ENCODE measurements around the gene ZNF518A.

GRCh38 chr10:96136810-96137209, 6.7 kb downstream of the ZNF518A start:
- TF ChIP-seq CTCF (IDR thresholded peaks at IDR 0.05; ENCODE audit: poor library complexity, severe bottlenecking), result no peak
- TF ChIP-seq REST (IDR thresholded peaks at IDR 0.05; ENCODE audit: borderline replicate concordance), result no peak
- TF ChIP-seq RAD21 (conservative IDR thresholded peaks at IDR 0.05), result no peak
- no peak for TF ChIP-seq MXI1 (conservative IDR thresholded peaks at IDR 0.05; ENCODE audit: poor library complexity, severe bottlenecking)
- no peak for TF ChIP-seq SMC3 (conservative IDR thresholded peaks at IDR 0.05; ENCODE audit: poor library complexity)
- no peak for TF ChIP-seq POLR2AphosphoS5 (IDR thresholded peaks at IDR 0.05)
- TF ChIP-seq EZH2 (IDR thresholded peaks at IDR 0.05; ENCODE audit: borderline replicate concordance, insufficient read depth, low read length, poor library complexity, severe bottlenecking), result no peak
- TF ChIP-seq TAF1 (IDR thresholded peaks at IDR 0.05; ENCODE audit: low read depth), result no peak
